Measurements from ENCODE around the gene PCDHGB3. TPM values are rescaled to one million over a fixed set of nuclear protein-coding genes. Genes with fewer than 3 reads are reported as not detected.

PCDHGB3 gene
- total and polyA plus RNA-seq, 12 donors = 0.03 to 7.1 (median 2.4) TPM

GRCh38 chr5:141356133-141356532, 13.9 kb upstream of the PCDHGB3 start:
- 64 to 80% (median 71%) methylated on average over 5 of the region's 5 CpGs for WGBS, 4 donors
- Histone ChIP-seq H3K27ac (no peak overlapping the region), H3K9me3 (replicated peaks in 1 of 3) (peaks cover 0 to 20% (median 14%) of the 10 kb centered on the region in 3 donors), H3K36me3 (replicated peaks in 1 of 2) (no peaks in the 10 kb centered on the region), H3K4me3 (no peak overlapping the region), H3K4me1 (replicated peaks in 1 of 2) (no peaks in the 10 kb centered on the region), H3K27me3 (no peaks in the 10 kb centered on the region)
- no peak for DNase-seq
- intact Hi-C loops (cut with DNase I) = no loop called here
- TF ChIP-seq POLR2A (IDR thresholded peaks at IDR 0.05) = no peak

- Histone ChIP-seq H3K4me3 (no peak overlapping the region), H3K27ac (no peak overlapping the region), H3K4me1 (replicated peaks in 1 of 2) (no peaks in the 10 kb centered on the region), H3K36me3 (replicated peaks in 1 of 2) (no peaks in the 10 kb centered on the region), H3K27me3 (no peaks in the 10 kb centered on the region), H3K9me3 (replicated peaks in 1 of 3) (peaks cover 0 to 24% (median 14%) of the 10 kb centered on the region in 3 donors)
- intact Hi-C loops (cut with DNase I) = no loop called here
- DNase-seq = no peak
- TF ChIP-seq CTCF (IDR thresholded peaks at IDR 0.05) (no peak), POLR2A (IDR thresholded peaks at IDR 0.05) (no peak)
- 42 to 93% (median 63%) methylated on average over 3 to 19 of the region's 19 CpGs for WGBS, 4 donors
These were observed 13.1 kb upstream of the PCDHGB3 start for GRCh38 chr5:141356950-141357349.

- DNase-seq = no peak
- intact Hi-C loops (cut with DNase I) = no loop called here
These were observed 10.1 kb upstream of the PCDHGB3 start, which contains the start of gene PCDHGB2 for GRCh38 chr5:141359790-141360426. Gene PCDHGB2 (plus strand): TSS chr5:141359994. CDS start chr5:141360136, 142 bp downstream.

GRCh38 chr5:141360685-141361084, 9.4 kb upstream of the PCDHGB3 start:
- Histone ChIP-seq H3K4me1 (replicated peaks in 1 of 2) (no peaks in the 10 kb centered on the region), H3K4me3 (no peak overlapping the region), H3K36me3 (replicated peaks in 1 of 2) (no peaks in the 10 kb centered on the region), H3K27ac (no peak overlapping the region), H3K9me3 (replicated peaks in 1 of 3) (peaks cover 0 to 51% (median 10%) of the 10 kb centered on the region in 3 donors), H3K27me3 (no peaks in the 10 kb centered on the region)
- 29 to 43% (median 33%) methylated on average over 13 to 15 of the region's 15 CpGs for WGBS, 4 donors
- TF ChIP-seq CTCF (IDR thresholded peaks at IDR 0.05) (no peak), POLR2A (IDR thresholded peaks at IDR 0.05) (no peak)
- no peak for DNase-seq
- intact Hi-C loops (cut with DNase I) = no loop called here

More at GRCh38 chr5:141359790-141360426, 10.1 kb upstream of the PCDHGB3 start, which contains the start of gene PCDHGB2:
- Histone ChIP-seq H3K4me1 (replicated peaks in 1 of 2) (no peaks in the 10 kb centered on the region), H3K4me3 (no peak within 1 kb of the TSS), H3K27ac (no peak within 1 kb of the TSS), H3K36me3 (replicated peaks in 1 of 2) (no peaks in the 10 kb centered on the region), H3K27me3 (no peaks in the 10 kb centered on the region), H3K9me3 (replicated peaks in 1 of 3) (peaks cover 0 to 43% (median 10%) of the 10 kb centered on the region in 3 donors)
- TF ChIP-seq POLR2A (IDR thresholded peaks at IDR 0.05) = no peak
- peak in 3 of 6 experiments; percentile 6 to 23 (median 16) for TF ChIP-seq CTCF (IDR thresholded peaks at IDR 0.05)
- 13 to 26% (median 15%) methylated on average over 15 to 24 of the region's 24 CpGs for WGBS, 4 donors

GRCh38 chr5:141362719-141363118, 7.3 kb upstream of the PCDHGB3 start:
- intact Hi-C loops (cut with DNase I) = no loop called here
- H3K9me3 ChIP-seq (replicated peaks in 1 of 3) = peaks cover 0 to 52% (median 15%) of the 10 kb centered on the region in 3 donors
- no peak for DNase-seq
- TF ChIP-seq POLR2A (IDR thresholded peaks at IDR 0.05) = no peak
- TF ChIP-seq CTCF (IDR thresholded peaks at IDR 0.05) = no peak
- no peak overlapping the region for H3K27ac ChIP-seq
- H3K4me3 ChIP-seq = no peak overlapping the region
- H3K27me3 ChIP-seq = no peaks in the 10 kb centered on the region
- no peaks in the 10 kb centered on the region for H3K4me1 ChIP-seq (replicated peaks in 1 of 2)
- H3K36me3 ChIP-seq (replicated peaks in 1 of 2) = no peaks in the 10 kb centered on the region
